Neural cell (in vitro differentiated cells): ENCODE measurements around the gene BRD9.
"Not testable (repeated sequence)": the region's sequence is repeated elsewhere in the genome, so short reads cannot be mapped to it uniquely, and the experiment has no call there.

Source experiments
- EZH2 ChIP-seq: fragments of 200-600, 300-800 bp; shearing (Covaris generic), sonication (generic); IDR thresholded peaks from 2 replicates; pipeline ENCODE4 v1.6.1; 2014; ENCODE audit warnings: antibody characterized with exemption, low read length, borderline replicate concordance, mild to moderate bottlenecking; ENCODE audit not compliant: insufficient read depth, poor library complexity, severe bottlenecking
- POLR2AphosphoS5 ChIP-seq: IDR thresholded peaks from 2 replicates; pipeline ENCODE4 v1.6.1; 2012
- SMC3 ChIP-seq: fragments of 450-650 bp; conservative IDR thresholded peaks from 2 replicates; pipeline ENCODE4 v1.6.1; 2014; ENCODE audit warnings: antibody characterized with exemption, mild to moderate bottlenecking, moderate library complexity; ENCODE audit not compliant: poor library complexity
- TF ChIP-seq, protein P1 (sequence below): IDR thresholded peaks from 2 replicates; pipeline ENCODE4 v1.6.1; 2012; ENCODE audit warnings: borderline replicate concordance
- TF ChIP-seq, protein P2 (sequence below): fragments of 450-650 bp; IDR thresholded peaks from 2 replicates; pipeline ENCODE4 v1.5.1; 2014; ENCODE audit warnings: antibody characterized with exemption, mild to moderate bottlenecking, moderate library complexity; ENCODE audit not compliant: poor library complexity, severe bottlenecking

DNA sequence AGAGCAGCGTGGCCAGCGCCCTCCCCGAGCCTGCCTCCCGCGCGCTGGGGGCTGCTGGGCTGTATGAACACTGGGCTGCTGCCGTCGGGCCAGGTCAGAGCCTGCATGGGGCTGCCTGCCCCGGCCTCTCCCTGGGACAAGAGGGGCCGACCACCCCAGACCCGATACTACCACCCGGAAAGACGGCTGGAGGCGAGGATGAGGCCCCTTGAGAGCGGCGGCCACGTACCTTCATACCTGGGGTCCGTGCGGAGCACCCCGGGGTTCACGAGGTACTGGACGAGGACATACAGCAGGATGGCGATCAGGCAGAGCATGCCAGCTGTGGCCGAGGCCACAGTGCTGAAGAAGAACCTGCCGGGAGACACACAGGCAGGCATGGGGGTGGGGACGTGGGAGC lies 49.2 kb downstream of the BRD9 start:
- TF ChIP-seq, protein P1, sequence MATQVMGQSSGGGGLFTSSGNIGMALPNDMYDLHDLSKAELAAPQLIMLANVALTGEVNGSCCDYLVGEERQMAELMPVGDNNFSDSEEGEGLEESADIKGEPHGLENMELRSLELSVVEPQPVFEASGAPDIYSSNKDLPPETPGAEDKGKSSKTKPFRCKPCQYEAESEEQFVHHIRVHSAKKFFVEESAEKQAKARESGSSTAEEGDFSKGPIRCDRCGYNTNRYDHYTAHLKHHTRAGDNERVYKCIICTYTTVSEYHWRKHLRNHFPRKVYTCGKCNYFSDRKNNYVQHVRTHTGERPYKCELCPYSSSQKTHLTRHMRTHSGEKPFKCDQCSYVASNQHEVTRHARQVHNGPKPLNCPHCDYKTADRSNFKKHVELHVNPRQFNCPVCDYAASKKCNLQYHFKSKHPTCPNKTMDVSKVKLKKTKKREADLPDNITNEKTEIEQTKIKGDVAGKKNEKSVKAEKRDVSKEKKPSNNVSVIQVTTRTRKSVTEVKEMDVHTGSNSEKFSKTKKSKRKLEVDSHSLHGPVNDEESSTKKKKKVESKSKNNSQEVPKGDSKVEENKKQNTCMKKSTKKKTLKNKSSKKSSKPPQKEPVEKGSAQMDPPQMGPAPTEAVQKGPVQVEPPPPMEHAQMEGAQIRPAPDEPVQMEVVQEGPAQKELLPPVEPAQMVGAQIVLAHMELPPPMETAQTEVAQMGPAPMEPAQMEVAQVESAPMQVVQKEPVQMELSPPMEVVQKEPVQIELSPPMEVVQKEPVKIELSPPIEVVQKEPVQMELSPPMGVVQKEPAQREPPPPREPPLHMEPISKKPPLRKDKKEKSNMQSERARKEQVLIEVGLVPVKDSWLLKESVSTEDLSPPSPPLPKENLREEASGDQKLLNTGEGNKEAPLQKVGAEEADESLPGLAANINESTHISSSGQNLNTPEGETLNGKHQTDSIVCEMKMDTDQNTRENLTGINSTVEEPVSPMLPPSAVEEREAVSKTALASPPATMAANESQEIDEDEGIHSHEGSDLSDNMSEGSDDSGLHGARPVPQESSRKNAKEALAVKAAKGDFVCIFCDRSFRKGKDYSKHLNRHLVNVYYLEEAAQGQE = not testable (repeated sequence)
- TF ChIP-seq EZH2, POLR2AphosphoS5, SMC3: not testable (repeated sequence)
- TF ChIP-seq, protein P2, sequence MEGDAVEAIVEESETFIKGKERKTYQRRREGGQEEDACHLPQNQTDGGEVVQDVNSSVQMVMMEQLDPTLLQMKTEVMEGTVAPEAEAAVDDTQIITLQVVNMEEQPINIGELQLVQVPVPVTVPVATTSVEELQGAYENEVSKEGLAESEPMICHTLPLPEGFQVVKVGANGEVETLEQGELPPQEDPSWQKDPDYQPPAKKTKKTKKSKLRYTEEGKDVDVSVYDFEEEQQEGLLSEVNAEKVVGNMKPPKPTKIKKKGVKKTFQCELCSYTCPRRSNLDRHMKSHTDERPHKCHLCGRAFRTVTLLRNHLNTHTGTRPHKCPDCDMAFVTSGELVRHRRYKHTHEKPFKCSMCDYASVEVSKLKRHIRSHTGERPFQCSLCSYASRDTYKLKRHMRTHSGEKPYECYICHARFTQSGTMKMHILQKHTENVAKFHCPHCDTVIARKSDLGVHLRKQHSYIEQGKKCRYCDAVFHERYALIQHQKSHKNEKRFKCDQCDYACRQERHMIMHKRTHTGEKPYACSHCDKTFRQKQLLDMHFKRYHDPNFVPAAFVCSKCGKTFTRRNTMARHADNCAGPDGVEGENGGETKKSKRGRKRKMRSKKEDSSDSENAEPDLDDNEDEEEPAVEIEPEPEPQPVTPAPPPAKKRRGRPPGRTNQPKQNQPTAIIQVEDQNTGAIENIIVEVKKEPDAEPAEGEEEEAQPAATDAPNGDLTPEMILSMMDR = not testable (repeated sequence)
